Bronchial epithelial cell (primary cell): ENCODE results near the gene DYNC1LI1. TPM values are rescaled to one million over a fixed set of nuclear protein-coding genes. Genes with fewer than 3 reads are reported as not detected.
A peak's percentile ranks its signal among the peaks of the same experiment; 100 is the strongest.
"Not testable (repeated sequence)": the region's sequence is repeated elsewhere in the genome, so short reads cannot be mapped to it uniquely, and the experiment has no call there.

Source experiments
- DNase-seq: peaks from one replicate; pipeline ENCODE4 v3.0.0-alpha.2; 2010; ENCODE audit warnings: low read depth
- FAIRE-seq: peaks from 2 replicates; lab custom pipeline; 2011; peaks lifted over from hg19 to GRCh38; lab: Jason Lieb, UNC
- H3K27me3 ChIP-seq: 2 replicates; pipeline ENCODE4 v1.5.1; 2011; ENCODE audit warnings: low read length; ENCODE audit not compliant: control insufficient read depth, insufficient read depth
- H3K36me3 ChIP-seq: 2 replicates; pipeline ENCODE4 v1.5.1; 2011; ENCODE audit warnings: low read length; ENCODE audit not compliant: control insufficient read depth, insufficient read depth
- H3K4me3 ChIP-seq: 2 replicates; pipeline ENCODE4 v1.5.1; 2011; ENCODE audit warnings: mild to moderate bottlenecking, low read depth, low read length, control low read depth
- total RNA-seq: library from RNA; depleted of rRNA; stranded (reverse); fragments of >200 nt; gene quantifications from 2 replicates; pipeline ENCODE4 v1.2.1, GENCODE V29; 2014
- TF ChIP-seq, protein P1 (sequence below): IDR thresholded peaks from 2 replicates; pipeline ENCODE4 v1.5.1; 2011; ENCODE audit warnings: mild to moderate bottlenecking, moderate library complexity, low read length, control low read depth, inconsistent platforms; ENCODE audit not compliant: insufficient read depth, severe bottlenecking

Gene DYNC1LI1
- total RNA-seq, 1 donor from 2014 or later = 24.5 TPM

DNA sequence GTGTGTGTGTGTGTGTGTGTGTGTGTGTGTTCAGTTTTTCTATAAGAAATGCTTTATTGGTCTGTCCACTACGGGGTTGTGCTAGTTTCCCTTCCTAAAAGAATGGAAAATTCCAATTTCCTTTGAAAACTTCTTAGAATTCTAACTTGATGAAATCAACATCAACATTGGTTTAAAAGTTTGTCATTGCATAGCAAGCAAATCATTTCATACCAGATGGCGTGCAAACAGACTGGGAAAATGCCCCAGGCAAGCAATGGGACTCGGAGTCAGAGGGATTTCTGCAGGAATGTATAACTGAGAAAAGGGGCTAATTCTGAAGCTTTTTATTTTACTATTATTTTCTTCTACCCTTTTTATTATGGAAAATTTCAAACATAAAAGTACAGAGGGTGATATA lies 13.1 kb upstream of the DYNC1LI1 start:
- no peaks in the 10 kb centered on the region for H3K27me3 ChIP-seq
- H3K4me3 ChIP-seq = no peak overlapping the region
- H3K36me3 ChIP-seq = no peaks in the 10 kb centered on the region
- DNase-seq (no peak), FAIRE-seq (no peak)
- TF ChIP-seq, protein P1, sequence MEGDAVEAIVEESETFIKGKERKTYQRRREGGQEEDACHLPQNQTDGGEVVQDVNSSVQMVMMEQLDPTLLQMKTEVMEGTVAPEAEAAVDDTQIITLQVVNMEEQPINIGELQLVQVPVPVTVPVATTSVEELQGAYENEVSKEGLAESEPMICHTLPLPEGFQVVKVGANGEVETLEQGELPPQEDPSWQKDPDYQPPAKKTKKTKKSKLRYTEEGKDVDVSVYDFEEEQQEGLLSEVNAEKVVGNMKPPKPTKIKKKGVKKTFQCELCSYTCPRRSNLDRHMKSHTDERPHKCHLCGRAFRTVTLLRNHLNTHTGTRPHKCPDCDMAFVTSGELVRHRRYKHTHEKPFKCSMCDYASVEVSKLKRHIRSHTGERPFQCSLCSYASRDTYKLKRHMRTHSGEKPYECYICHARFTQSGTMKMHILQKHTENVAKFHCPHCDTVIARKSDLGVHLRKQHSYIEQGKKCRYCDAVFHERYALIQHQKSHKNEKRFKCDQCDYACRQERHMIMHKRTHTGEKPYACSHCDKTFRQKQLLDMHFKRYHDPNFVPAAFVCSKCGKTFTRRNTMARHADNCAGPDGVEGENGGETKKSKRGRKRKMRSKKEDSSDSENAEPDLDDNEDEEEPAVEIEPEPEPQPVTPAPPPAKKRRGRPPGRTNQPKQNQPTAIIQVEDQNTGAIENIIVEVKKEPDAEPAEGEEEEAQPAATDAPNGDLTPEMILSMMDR = no peak

DNA sequence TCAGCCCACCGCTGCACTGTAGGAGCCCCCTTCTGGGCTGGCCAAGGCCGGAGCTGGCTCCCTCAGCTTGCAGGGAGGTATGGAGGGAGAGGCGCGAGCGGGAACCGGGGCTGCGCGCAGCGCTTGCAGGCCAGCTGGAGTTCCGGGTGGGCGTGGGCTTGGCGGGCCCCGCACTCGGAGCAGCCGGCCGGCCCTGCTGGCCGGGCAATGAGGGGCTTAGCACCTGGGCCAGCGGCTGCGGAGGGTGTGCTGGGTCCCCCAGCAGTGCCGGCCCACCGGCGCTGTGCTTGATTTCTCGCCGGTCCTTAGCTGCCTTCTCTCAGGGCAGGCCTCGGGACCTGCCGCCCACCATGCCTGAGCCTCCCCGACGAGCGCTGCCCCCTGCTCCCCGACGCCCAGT lies 8.0 kb upstream of the DYNC1LI1 start:
- H3K27me3 ChIP-seq, DNase-seq, H3K36me3 ChIP-seq, H3K4me3 ChIP-seq, FAIRE-seq: not testable (repeated sequence)

DNA sequence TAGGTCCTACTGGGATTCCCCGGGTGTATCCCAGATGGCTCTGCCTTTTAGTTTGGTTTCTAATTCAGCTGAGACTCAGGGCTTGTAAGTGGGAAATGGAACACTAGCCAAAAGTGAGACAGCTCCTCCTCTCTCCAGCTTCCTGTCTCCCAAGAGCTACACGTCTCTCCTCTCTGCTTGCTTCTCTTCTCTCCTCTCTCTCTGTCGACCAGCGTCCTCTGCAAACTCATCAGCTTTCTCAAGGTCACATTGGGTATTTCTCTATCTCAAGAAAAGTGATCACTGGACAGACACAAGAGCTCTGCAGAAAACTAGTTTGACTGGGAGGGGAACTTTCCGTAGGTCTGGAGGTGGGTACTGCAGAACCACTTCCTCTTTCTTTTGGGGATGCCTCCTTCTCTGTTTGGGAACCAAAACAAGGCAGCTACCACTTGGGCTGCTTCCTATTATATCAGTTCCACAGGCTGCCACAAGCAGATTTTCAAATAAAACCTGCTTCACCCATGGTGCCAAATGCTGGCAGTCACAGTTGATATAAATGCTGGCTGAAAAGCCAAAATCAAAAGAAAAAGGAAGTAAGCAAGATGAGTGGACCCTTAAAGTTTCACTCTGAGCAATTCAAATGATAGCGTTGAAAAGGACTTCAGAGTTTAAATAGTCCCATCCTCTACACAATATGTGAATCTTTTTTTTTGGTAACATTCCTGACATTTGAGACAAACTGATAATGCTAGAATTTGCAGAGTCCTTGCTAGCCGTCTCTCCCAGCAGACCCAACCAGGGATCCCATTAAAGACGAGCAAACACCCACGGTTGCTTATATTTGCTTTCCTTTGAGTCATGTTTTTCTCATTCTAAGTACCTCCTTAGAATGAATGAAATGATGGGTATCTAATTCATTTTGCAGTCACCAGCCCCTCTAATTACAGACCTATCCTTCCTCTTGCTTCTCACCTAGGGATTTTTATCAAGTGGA lies 7.2 kb upstream of the DYNC1LI1 start:
- FAIRE-seq = no peak
- H3K27me3 ChIP-seq = no peaks in the 10 kb centered on the region

DNA sequence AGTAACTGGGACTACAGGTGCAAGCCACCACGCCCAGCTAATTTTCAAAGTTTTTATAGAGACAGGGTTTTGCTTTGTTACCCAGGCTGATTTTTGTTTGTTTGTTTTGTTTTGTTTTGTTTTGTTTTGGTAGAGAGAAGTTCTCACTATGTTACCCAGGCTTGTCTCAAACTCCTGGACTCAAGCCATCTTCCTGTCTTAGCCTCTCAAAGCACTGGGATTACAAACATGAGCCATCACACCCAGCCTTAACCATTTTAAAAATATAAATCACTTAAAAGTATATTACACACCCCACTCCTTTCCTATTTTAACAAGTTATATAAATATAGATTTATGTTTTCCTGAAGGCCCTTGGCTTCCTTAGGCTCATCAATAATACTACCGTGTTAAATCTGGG lies 6.5 kb upstream of the DYNC1LI1 start:
- FAIRE-seq = no peak
- TF ChIP-seq, protein P1 = no peak
- DNase-seq = no peak
- Histone ChIP-seq H3K27me3 (no peaks in the 10 kb centered on the region), H3K4me3 (no peak overlapping the region), H3K36me3 (no peaks in the 10 kb centered on the region)

More for the DNA sequence above, 7.2 kb upstream of the DYNC1LI1 start:
- DNase-seq = no peak
- Histone ChIP-seq H3K36me3 (no peaks in the 10 kb centered on the region), H3K4me3 (no peak overlapping the region)
- TF ChIP-seq, protein P1 = no peak

DNA sequence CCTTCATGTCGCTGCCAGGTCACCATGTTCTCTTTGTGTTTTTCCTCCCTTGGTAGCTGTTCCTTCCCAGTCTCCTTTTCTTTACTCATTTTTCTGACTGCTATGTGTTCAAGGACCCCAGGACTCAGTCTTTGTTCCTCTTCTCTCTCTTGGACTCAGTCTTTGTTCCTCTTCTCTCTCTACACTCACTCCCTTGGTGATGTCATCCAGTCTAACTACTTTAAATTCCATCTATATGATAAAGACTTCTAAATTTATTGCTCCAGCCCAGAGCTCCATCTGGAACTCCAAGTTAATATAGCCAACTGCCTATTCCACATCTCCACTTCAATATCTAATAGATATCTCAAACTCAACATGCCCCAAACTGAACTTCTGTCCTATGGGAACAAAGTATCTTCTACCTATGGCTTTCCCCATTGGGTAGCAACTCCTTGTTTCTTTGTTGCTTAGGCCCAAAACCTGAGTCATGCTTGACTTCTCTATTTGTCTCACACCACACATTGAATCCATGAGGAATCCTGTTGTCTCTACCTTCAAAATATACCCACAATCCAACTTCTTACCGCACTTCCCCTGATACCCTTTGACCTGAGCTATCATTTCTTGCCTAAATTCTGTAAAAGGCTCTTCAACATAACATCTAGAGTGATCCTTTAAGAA lies 4.9 kb upstream of the DYNC1LI1 start:
- TF ChIP-seq, protein P1 = no peak
- Histone ChIP-seq H3K36me3 (no peaks in the 10 kb centered on the region), H3K4me3 (no peak overlapping the region), H3K27me3 (no peaks in the 10 kb centered on the region)
- no peak for FAIRE-seq
- peak; percentile 52 for DNase-seq

DNA sequence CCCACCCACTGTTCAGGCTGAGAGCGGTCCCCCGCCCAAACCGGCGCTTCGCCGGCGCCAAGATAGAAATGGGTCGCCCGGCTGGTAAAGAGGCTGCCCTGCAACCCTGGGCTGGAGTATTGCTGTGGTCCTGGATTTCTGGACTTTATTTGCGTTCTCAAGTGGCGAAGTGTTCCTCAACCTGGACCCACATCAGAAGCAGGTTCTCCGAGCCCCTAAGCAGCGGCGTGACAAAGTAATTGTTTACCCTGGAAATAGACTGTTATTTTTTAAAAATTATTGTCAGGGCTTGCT lies 481 bp upstream of the DYNC1LI1 start:
- no peak for DNase-seq
- TF ChIP-seq, protein P1 = no peak
- FAIRE-seq = no peak

More for the DNA sequence above, 481 bp upstream of the DYNC1LI1 start:
- Histone ChIP-seq H3K4me3 (peak overlapping the region; percentile 75), H3K27me3 (no peaks in the 10 kb centered on the region), H3K36me3 (no peaks in the 10 kb centered on the region)
